Lower lobe of right lung (tissue), 2 donors: Measurements from ENCODE around the gene ROBO2. TPM values are rescaled to one million over a fixed set of nuclear protein-coding genes. Genes with fewer than 3 reads are reported as not detected.

ENCODE experiments used
- ATAC-seq, 2 donors: fragments of 200-7000 bp; cut with Tn5 transposase; one replicate each; pipeline ENCODE4 v1.9.1; 2020 to 2022; ENCODE audit warnings: mild to moderate bottlenecking in 2 of 2, moderate library complexity in 2 of 2
- DNase-seq: peaks from one replicate; pipeline ENCODE4 v3.0.0-alpha.2; 2020
- H3K27ac ChIP-seq: fragments of 200-600 bp; one replicate; pipeline ENCODE4 v1.8.0; 2022
- H3K27me3 ChIP-seq: fragments of 200-600 bp; one replicate; pipeline ENCODE4 v1.8.0; 2022; ENCODE audit warnings: low read depth
- H3K36me3 ChIP-seq: fragments of 200-600 bp; one replicate; pipeline ENCODE4 v1.8.0; 2022; ENCODE audit warnings: mild to moderate bottlenecking
- H3K4me1 ChIP-seq: fragments of 200-600 bp; one replicate; pipeline ENCODE4 v1.8.0; 2022
- H3K4me3 ChIP-seq: fragments of 200-600 bp; one replicate; pipeline ENCODE4 v1.8.0; 2022; ENCODE audit warnings: mild to moderate bottlenecking
- H3K9me3 ChIP-seq: fragments of 200-600 bp; one replicate; pipeline ENCODE4 v1.8.0; 2022
- intact Hi-C: fragments of 100-400 bp; cut with DNase I; formaldehyde crosslinking; loops from one replicate; pipeline ENCODE4 v1.11.0; 2022
- total RNA-seq: library from RNA; stranded (reverse); fragmentation: NEBNext Ultra II Directional; extraction: Animal tissue kit (Norgen Biotek cat#: 25700); gene quantifications from one replicate; pipeline ENCODE4 v1.2.1, GENCODE V29; 2021
- TF ChIP-seq, protein P1 (sequence below): fragments of 200-600 bp; IDR thresholded peaks from one replicate; pipeline ENCODE4 v1.8.0; 2022; ENCODE audit warnings: antibody characterized with exemption, mild to moderate bottlenecking
- donor health status: DM: no; HTN: yes; CAD: no; lungs with severe emphysema.

ROBO2 gene
- total RNA-seq, 1 donor from 2014 or later = 11.8 TPM

DNA sequence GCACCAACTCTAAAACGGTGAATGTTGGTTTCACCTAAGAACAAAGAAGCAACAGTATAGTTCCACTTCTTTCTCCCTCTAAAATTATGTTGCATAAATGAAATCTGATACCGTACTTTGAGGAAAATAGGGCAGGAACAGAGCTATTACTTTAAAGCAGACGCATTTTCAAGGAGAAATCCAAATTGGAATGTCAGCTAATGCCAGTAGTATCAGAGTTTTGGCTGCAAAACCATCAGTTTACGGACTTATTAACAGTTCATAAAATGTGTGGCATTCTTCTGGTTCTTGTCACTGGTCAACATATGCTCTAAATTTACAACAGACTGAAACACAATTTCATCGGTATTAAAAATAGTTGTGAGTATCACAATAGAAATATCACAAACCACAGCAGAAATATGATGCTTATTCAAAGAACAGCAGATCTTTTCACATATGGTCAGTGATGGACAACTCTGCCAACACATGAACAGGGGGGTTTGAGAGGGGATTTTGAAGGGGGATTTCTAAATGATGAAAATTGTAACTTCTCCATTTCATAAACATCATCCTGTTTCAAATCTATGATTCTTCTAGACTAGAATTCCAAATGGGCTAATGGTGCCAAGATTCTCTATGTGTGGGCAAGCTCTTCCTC, 38.7 kb upstream of the ROBO2 start:
- Histone ChIP-seq H3K27ac (no peak overlapping the region), H3K9me3 (no peaks in the 10 kb centered on the region), H3K4me3 (no peak overlapping the region), H3K36me3 (no peaks in the 10 kb centered on the region), H3K4me1 (no peaks in the 10 kb centered on the region), H3K27me3 (no peaks in the 10 kb centered on the region)
- TF ChIP-seq, protein P1, sequence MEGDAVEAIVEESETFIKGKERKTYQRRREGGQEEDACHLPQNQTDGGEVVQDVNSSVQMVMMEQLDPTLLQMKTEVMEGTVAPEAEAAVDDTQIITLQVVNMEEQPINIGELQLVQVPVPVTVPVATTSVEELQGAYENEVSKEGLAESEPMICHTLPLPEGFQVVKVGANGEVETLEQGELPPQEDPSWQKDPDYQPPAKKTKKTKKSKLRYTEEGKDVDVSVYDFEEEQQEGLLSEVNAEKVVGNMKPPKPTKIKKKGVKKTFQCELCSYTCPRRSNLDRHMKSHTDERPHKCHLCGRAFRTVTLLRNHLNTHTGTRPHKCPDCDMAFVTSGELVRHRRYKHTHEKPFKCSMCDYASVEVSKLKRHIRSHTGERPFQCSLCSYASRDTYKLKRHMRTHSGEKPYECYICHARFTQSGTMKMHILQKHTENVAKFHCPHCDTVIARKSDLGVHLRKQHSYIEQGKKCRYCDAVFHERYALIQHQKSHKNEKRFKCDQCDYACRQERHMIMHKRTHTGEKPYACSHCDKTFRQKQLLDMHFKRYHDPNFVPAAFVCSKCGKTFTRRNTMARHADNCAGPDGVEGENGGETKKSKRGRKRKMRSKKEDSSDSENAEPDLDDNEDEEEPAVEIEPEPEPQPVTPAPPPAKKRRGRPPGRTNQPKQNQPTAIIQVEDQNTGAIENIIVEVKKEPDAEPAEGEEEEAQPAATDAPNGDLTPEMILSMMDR = no peak
- DNase-seq (no peak), ATAC-seq (no peak)
- intact Hi-C loops = no loop called here

DNA sequence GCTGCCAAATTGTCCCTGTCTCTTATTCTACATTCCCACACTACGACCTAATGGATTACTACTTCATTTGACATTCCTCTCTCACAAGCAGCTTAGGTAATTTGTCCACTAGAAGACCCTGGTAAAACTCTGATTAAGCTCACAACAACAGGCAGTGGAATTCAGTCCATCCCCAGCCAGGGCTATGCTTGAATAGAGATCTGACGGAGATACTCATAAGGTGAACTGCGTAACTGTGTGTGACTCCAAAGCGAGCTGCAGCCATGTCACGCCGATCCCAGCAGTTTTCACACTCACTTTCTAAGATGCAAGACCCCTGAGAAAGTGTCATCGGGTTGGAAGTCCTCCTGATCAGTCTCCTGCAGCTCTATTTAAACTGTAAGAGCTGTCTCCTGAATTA, 25.7 kb upstream of the ROBO2 start:
- Histone ChIP-seq H3K36me3 (no peaks in the 10 kb centered on the region), H3K9me3 (no peaks in the 10 kb centered on the region), H3K4me3 (peak overlapping the region; percentile 6), H3K27me3 (no peaks in the 10 kb centered on the region), H3K27ac (no peak overlapping the region), H3K4me1 (no peaks in the 10 kb centered on the region)
- intact Hi-C loops = no loop called here
- no peak for ATAC-seq
- TF ChIP-seq, protein P1 = no peak
- no peak for DNase-seq

DNA sequence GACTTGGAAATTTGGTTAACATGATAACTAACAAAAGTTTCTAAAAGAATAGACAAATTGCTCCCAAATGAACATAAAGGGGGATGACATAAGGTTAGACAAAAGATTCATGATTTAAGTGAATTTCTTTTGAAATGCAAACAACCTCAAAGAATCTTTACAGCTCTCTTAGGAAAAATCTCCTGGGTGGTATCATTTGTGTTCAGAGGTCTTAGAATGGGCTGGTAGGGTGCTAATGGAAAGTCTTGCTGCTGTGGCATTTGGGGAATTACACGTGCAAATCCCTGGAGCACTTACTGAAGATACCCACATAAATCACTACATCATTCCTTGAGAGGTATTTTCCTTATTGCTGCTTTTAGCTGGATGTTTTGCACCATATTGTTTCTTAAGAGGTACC, 14.4 kb upstream of the ROBO2 start:
- DNase-seq (no peak), ATAC-seq (no peak)
- Histone ChIP-seq H3K9me3 (no peaks in the 10 kb centered on the region), H3K27me3 (no peaks in the 10 kb centered on the region), H3K36me3 (no peaks in the 10 kb centered on the region), H3K27ac (no peak overlapping the region), H3K4me3 (no peak overlapping the region), H3K4me1 (no peaks in the 10 kb centered on the region)
- intact Hi-C loops = no loop called here
- TF ChIP-seq, protein P1 = no peak

DNA sequence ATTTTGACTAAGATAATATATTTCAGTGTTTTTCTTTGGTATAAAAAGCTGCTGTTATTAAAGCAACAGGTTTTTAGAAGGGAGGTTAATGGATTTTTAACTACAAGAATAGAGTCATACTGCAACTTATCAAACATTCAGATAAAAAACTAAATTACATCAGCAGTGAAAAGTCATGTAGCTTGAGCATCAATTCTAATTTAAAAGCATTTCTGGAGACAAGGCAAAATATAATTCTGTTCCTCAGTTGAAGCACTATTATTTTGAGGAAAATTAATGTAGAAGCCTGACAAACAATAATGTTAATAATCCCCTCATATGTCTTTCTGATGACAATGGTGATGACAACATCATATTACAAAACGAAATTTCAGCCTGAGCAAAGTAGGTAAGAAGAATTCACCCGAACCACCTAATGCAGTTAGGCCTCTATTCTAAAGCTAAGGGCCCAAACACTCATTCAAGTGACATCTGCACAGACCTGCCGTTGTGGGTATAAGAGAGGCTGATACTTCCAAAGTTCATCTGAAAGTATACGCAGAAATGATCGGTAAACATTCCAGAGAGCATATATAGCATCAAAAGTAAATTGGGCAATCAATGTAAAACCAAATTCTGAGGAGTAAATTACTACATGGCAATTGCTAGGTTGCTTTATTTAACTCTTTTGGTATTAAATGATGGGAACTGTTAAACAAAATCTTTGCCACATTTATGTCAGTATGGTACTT, 12.8 kb upstream of the ROBO2 start:
- ATAC-seq (no peak), DNase-seq (no peak)
- TF ChIP-seq, protein P1 = no peak
- Histone ChIP-seq H3K4me1 (no peaks in the 10 kb centered on the region), H3K9me3 (no peaks in the 10 kb centered on the region), H3K27ac (no peak overlapping the region), H3K4me3 (no peak overlapping the region), H3K27me3 (no peaks in the 10 kb centered on the region), H3K36me3 (no peaks in the 10 kb centered on the region)
- intact Hi-C loops = no loop called here

DNA sequence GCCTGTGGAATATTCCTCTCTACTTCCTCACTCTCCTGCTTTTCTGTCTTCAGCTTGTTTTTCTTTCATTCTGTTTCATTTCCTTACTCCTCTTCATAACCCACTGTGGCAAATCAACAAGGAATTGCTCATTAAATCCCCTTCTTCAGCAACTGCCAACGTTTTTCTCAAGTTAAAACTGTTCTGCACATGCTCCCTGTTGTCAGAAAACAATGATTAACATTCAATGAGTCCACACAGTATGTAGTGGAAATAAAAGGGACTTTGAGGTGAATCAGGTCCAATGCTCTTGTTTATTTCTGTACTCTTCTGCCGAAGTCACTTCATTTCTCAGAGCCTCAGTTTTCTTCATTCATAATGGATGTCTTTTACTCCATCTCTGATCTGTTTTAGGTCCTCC, 11.9 kb upstream of the ROBO2 start:
- intact Hi-C loops = no loop called here
- H3K27me3 ChIP-seq = no peaks in the 10 kb centered on the region
- no peak for DNase-seq
- no peaks in the 10 kb centered on the region for H3K36me3 ChIP-seq
- no peak overlapping the region for H3K4me3 ChIP-seq
- TF ChIP-seq, protein P1 = no peak
- no peaks in the 10 kb centered on the region for H3K9me3 ChIP-seq
- no peaks in the 10 kb centered on the region for H3K4me1 ChIP-seq
- ATAC-seq = no peak
- no peak overlapping the region for H3K27ac ChIP-seq
